Left ventricle myocardium inferior (tissue), 1 donor: Measurements from ENCODE around the gene SLC35A3. TPM values are rescaled to one million over a fixed set of nuclear protein-coding genes. Genes with fewer than 3 reads are reported as not detected.
"Not testable (repeated sequence)": the region's sequence is repeated elsewhere in the genome, so short reads cannot be mapped to it uniquely, and the experiment has no call there.

Experiments used
- DNase-seq: peaks from one replicate; pipeline ENCODE4 v3.0.0-alpha.2; 2020
- H3K27ac ChIP-seq: fragments of 200-600 bp; replicated peaks from 2 replicates; pipeline ENCODE4 v1.8.0; 2021
- H3K27me3 ChIP-seq: fragments of 200-600 bp; 2 replicates; pipeline ENCODE4 v1.8.0; 2021; ENCODE audit warnings: low read depth
- H3K36me3 ChIP-seq: fragments of 200-600 bp; 2 replicates; pipeline ENCODE4 v1.8.0; 2021
- H3K4me1 ChIP-seq: fragments of 200-600 bp; 2 replicates; pipeline ENCODE4 v1.8.0; 2021
- H3K4me3 ChIP-seq: fragments of 200-600 bp; 2 replicates; pipeline ENCODE4 v1.8.0; 2021; ENCODE audit warnings: mild to moderate bottlenecking, moderate library complexity
- H3K9me3 ChIP-seq: fragments of 200-600 bp; replicated peaks from 2 replicates; pipeline ENCODE4 v1.8.0; 2021
- CTCF ChIP-seq: fragments of 200-600 bp; IDR thresholded peaks from 2 replicates; pipeline ENCODE4 v1.8.0; 2021; ENCODE audit warnings: antibody characterized with exemption, mild to moderate bottlenecking, borderline replicate concordance
- intact Hi-C: fragments of 100-400 bp; cut with micrococcal nuclease; formaldehyde crosslinking; loops from one replicate; pipeline ENCODE4 v1.11.0; 2022
- total RNA-seq: library from RNA; stranded (reverse); fragmentation: NEBNext Ultra II Directional; extraction: Animal tissue kit (Norgen Biotek cat#: 25700); gene quantifications from one replicate; pipeline ENCODE4 v1.2.1, GENCODE V29; 2021
- donor health status: DM: no; HTN: yes; CAD: no; lungs with severe emphysema.

SLC35A3 gene
- total RNA-seq, 1 donor from 2014 or later = 7.7 TPM

GRCh38 chr1:99956755-99957154, 13.0 kb upstream of the SLC35A3 start:
- peaks cover 6% of the 10 kb centered on the region for H3K9me3 ChIP-seq
- intact Hi-C loops = no loop called here
- no peaks in the 10 kb centered on the region for H3K27me3 ChIP-seq
- no peak overlapping the region for H3K27ac ChIP-seq
- H3K4me1 ChIP-seq = no peaks in the 10 kb centered on the region
- no peak overlapping the region for H3K4me3 ChIP-seq
- no peak for TF ChIP-seq CTCF
- H3K36me3 ChIP-seq = no peaks in the 10 kb centered on the region
- no peak for DNase-seq

- H3K36me3 ChIP-seq = no peaks in the 10 kb centered on the region
- intact Hi-C loops = no loop called here
- H3K4me1 ChIP-seq = no peaks in the 10 kb centered on the region
- H3K27me3 ChIP-seq = no peaks in the 10 kb centered on the region
- TF ChIP-seq CTCF = no peak
- no peak overlapping the region for H3K27ac ChIP-seq
- peaks cover 6% of the 10 kb centered on the region for H3K9me3 ChIP-seq
- no peak overlapping the region for H3K4me3 ChIP-seq
- DNase-seq = no peak
These were observed 12.0 kb upstream of the SLC35A3 start for GRCh38 chr1:99957818-99958217.

- DNase-seq, intact Hi-C loops, H3K27ac ChIP-seq, H3K36me3 ChIP-seq, H3K4me3 ChIP-seq, H3K9me3 ChIP-seq, H3K27me3 ChIP-seq, H3K4me1 ChIP-seq: not testable (repeated sequence)
These were observed 10.5 kb upstream of the SLC35A3 start for GRCh38 chr1:99959189-99959705.

DNA sequence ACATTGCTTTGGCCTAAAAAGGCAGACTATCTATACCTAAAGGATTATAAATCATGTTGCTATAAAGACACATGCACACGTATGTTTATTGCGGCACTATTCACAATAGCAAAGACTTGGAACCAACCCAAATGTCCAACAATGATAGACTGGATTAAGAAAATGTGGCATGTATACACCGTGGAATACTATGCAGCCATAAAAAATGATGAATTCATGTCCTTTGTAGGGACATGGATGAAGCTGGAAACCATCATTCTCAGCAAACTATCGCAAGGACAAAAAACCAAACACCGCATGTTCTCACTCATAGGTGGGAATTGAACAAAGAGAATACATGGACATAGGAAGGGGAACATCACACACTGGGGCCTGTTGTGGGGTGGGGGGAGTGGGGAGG, 9.5 kb upstream of the SLC35A3 start:
- H3K4me3 ChIP-seq, intact Hi-C loops, H3K27me3 ChIP-seq, H3K36me3 ChIP-seq, H3K4me1 ChIP-seq, H3K9me3 ChIP-seq, DNase-seq, H3K27ac ChIP-seq: not testable (repeated sequence)

- Histone ChIP-seq H3K9me3 (no peaks in the 10 kb centered on the region), H3K4me3 (no peak overlapping the region), H3K4me1 (no peaks in the 10 kb centered on the region), H3K27me3 (no peaks in the 10 kb centered on the region), H3K36me3 (no peaks in the 10 kb centered on the region), H3K27ac (no peak overlapping the region)
- no peak for DNase-seq
- intact Hi-C loops = no loop called here
- no peak for TF ChIP-seq CTCF
These were observed 6.6 kb upstream of the SLC35A3 start for GRCh38 chr1:99963041-99963795.

DNA sequence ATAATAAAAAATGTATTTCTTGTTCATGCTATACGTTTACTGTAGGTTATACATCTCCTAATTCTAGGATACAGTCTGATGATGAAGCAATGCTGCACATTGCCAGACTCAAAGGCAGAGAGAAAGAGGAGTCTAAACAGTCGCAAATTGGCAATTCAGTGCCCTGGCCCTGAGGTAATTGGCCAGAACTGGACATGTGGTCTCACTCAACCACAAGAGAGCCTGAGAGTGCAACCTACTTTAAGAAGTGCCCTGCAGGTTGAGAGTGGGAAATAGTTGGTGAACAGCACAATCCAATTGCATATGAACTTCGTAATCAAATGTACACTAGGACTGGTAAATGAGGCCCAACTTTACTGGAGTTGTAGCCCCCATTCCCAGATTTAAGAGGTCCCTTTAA, 5.0 kb upstream of the SLC35A3 start:
- TF ChIP-seq CTCF = no peak
- Histone ChIP-seq H3K27me3 (no peaks in the 10 kb centered on the region), H3K36me3 (no peaks in the 10 kb centered on the region), H3K4me3 (no peak overlapping the region), H3K9me3 (no peaks in the 10 kb centered on the region), H3K4me1 (peaks cover 12% of the 10 kb centered on the region), H3K27ac (no peak overlapping the region)
- intact Hi-C loops = no loop called here
- no peak for DNase-seq
